DMS 273 treated with DMSO at 0.1 percent for 48 hours (cell line): Measurements from ENCODE around the gene CYSLTR2.

ENCODE experiments used
- DNase-seq: peaks from one replicate; lab custom pipeline; 2025; lab: John Stamatoyannopoulos, UW

CYSLTR2 gene, protein sequence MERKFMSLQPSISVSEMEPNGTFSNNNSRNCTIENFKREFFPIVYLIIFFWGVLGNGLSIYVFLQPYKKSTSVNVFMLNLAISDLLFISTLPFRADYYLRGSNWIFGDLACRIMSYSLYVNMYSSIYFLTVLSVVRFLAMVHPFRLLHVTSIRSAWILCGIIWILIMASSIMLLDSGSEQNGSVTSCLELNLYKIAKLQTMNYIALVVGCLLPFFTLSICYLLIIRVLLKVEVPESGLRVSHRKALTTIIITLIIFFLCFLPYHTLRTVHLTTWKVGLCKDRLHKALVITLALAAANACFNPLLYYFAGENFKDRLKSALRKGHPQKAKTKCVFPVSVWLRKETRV

DNA sequence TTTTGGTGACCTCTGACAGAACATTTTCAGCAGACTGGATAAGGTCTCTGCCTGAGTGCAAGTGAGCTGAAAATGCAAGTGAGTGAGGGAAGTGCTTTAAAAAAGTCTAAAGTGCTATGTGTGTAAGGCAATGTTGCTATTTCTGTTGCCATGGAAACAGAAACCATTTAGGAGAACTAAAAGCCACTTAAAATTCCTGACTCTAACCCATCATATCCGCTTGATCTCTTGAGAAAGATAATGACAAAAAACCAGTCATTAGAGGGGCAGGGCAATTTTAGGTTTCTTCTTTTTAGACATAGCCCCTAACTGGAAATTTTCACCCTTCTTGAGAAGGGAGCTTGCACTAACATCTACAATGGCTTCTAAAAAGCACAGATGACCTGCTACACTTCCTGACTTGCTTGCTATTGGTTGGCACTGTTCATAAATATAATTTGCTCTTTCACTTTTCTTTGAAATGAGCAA lies at the start of gene CYSLTR2:
TSS of gene CYSLTR2 (plus strand) at position 458 of the 468 bp plus-strand sequence. CDS start 52,889 bp downstream, outside the sequence.
- no peak for DNase-seq

DNA sequence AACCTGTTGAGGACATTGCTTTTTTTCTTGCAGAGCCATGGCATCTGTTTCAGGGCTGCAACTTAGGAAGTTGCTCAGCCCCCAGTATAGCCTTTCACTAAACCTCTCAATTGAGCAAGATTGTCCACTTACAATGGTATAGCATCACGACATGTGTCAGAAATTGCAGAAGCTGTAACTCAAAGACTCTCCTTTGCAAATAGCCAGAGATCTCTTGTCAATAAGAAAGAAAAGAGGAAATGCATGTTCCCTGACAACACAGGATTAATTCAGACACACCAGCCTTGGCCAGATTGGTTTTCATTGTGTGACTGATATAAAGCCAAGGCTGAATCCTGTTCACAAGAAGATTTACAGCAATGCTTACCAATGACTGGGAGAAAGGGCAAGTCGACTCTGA lies 38.7 kb upstream of the CYSLTR2 start:
- DNase-seq, result no peak

DNA sequence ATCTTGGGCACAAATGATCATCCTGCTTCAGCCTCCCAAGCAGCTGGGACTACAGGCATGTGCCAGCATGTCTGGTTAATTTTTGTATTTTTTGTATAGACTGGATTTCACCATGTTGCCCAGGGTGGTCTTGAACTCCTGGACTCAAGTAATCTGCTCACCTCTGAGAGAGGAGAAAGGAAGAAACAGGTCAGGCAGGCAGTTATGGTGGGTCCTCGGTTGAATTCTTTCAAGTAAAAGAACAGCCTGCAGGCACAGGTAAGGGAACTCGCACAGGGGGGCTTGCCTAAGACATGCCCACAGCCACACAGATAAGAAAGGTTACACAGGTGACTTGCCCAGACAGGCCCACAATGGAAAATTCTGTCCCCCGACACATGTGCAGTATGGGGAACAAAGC lies 34.8 kb upstream of the CYSLTR2 start:
- DNase-seq, result no peak

DNA sequence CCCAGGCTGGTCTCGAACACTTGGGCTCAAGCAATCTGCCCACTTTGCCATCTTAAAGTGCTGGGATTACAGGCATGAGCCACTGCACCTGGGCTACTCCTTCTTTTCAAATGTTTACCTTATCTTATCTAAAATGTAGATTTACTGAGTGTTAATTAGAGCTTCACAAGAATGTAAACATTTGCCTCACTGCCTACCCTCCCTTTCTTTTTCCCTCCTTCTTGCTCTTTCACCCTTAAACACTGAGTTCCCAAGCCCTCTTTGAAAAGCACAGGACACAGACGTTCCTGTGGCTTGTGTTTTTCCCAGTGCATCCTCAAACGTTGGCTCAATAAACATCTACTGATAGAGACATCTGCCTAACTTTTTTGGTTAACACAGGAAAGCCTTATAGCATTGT lies 32.7 kb upstream of the CYSLTR2 start:
- DNase-seq, result no peak

DNA sequence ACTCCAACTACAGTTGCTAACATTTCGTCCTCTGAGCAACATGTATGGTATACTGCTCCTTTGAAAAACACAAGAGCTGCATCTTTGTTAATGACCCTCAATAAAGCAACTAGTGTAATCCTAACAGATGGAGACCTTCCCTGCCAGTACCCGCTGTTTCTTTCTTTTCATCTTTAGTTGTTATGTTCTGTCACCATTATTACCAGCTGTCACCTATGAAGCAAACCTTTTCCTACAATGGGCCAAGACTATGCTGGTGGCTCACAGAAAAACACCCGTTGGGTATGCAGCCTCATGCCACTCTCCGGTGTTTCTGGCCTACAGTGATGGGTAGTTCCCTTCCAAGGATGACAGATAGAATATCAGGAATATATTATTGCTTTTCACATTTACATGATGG lies 29.7 kb upstream of the CYSLTR2 start:
- DNase-seq, result no peak

DNA sequence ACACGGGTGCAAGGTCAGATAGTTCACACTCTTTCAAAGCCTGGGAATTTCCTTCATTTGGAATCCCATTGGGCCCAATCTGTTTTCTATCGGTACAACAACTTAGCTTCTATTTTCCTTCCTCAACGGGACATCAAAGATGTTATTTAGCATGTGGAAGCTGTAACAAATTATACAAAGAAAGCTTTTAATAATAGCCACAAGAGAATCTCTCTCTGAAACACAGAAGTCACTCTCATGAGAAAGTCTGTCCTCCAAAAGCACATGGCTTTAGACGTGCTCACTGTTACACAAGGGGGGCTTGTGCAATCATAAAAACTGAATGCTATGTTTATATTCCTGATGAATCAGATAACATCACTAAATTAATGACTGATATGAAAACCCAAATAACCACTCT lies 28.9 kb upstream of the CYSLTR2 start:
- no peak for DNase-seq

DNA sequence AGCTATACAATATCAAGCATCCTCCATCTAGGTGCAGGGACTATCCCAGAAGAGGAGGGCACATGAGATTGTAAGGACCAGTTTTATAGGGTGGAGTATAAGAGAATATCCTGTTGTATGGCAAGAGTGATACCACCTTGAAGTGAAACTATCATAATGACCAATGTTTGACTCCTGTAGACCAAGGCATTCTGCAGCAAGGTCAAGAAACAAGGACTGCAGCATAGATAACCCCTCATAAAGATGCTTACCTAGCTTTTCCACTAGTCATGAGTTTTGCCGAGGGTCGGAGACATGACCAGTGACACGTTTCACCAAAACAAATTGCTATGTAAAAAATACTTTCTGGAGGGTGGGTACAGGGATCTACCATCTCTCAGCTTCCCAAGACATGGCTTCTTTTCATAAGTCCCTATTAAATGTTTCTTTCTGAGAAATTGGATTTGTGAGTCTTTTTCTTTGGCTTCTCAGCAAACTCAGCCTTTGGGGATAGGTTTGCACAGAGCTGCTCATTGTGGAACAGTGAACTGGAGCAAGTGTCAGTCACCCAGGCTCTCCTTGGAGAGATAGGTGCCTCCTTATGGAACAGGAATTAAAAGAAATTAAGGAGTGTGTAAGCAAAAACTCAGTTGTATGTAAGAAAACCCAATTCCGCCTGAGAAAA lies 28.2 kb upstream of the CYSLTR2 start:
- no peak for DNase-seq

DNA sequence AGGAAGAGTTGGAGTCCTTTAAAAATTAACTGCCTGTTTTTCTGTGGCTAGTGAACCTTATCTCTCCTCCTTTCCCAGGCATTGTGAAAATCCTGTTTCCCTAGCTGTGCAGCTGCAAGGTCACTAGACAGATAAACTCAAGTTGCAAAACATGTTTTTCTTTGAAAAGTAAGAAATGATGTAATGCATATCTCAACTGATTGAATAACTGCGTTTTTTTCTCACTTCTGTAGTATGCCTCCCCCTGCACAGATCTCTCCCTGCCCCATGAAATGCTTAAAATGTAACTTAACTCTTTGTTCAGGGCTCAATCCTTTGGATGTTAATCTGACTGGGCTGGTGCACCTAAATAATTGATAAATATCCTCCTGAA lies 27.7 kb upstream of the CYSLTR2 start:
- DNase-seq, result no peak

DNA sequence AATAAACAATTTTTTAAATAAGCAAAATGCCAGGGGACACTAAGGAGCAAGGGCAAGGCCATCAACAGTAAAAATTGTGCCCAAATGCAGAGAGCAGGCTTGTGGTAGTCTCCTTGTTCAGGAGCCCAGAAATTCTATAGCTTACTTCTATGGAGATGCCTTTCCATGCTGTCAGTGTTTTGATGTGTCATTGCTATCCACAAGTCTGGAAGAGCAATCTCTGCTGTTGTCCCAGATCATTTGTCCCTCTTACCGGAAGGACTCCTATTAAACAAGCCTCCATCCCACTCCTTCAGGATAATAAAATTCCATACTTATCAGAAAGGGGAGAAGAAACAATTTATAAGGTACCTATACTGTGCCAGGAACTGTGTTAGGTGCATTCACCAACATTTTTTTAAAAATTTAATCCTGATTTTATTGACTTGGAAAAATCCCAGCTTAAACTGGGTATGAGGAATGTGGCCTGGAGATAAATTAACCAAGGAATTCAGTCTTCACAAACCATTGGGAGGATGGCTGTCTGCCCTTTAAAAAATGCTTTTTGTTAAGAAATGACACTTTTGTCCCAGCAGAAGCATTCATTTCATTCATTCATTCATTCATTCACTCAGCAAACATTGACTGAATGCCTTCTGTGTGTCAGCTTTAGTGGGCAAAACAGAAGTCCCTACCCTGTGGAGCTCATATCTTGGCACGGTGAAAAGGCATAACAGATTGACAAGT lies 26.8 kb upstream of the CYSLTR2 start:
- DNase-seq, result no peak

DNA sequence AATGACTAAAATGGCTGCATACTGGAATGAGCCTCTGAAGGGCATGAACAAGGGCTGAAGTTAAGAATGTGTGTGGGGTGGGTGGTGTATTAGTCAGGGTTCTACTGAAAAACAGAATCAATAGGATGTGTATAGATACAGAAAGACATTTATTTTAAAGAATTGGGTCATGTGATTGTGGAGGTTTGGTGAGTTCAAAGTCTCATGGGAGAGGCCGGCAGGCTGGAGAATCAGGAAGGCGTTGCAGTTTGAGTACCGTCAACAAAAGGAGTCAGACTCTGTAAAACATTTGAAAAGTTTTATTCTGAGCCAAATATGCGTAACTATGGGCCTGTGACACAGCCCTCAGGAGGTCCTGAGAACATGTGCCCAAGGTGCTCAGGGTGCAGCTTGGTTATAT lies 24.5 kb upstream of the CYSLTR2 start:
- no peak for DNase-seq

DNA sequence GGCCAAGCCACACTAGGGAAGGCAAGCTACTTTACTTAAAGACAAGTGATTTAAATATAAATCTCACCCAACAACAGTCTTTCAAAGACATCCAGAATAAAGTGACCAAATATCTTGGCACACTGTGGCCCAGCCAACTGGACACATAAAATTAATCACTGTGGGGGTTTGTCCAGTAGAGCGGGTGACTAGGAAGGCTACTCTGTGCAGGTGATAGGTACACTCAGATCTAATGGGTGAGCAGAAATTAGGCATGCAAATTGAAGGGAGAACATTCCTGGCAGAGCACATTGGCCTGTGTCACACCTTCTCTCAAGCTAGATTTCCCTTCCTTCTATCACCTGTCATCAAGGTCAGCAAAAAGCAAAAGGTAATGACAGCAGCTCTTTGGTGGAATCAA lies 23.4 kb upstream of the CYSLTR2 start:
- DNase-seq, result no peak

DNA sequence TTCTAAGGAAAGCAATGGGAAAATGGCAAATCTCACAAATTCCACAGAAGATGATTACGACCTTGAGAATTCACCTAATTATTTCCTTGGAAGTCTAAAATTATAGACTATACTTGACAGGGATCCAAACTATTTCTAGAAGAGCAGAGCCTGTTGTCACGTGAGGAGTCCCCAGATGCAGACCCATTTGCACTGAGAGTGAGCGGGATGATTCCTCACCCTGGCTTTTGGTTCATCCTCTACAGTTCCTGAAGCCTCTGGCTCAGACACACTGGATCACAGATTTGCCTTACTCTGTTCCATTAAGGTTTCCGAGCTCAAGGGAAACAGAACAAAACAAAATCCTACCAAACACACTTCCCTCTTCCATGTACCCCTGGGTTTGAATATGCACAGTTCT lies 23.0 kb upstream of the CYSLTR2 start:
- DNase-seq, result no peak

DNA sequence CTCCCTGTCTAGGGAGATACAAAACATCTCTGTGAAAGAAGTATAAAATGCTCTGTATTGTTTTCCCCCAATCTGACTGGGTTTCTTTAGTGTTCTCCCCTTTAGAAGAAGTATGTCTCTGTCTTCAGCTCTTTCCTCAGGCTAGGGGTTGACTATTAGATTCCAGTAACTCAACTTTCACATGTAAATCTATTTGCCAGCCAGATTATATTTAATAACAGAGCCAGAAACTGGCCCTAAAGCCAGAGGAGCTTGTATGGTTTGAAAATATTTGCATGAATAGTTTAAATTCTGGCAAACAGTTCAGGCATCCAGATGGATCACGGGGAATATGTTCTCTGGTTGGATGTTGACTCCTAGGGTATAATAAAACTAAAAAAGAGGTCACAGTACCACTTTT lies 22.3 kb upstream of the CYSLTR2 start:
- DNase-seq, result no peak

DNA sequence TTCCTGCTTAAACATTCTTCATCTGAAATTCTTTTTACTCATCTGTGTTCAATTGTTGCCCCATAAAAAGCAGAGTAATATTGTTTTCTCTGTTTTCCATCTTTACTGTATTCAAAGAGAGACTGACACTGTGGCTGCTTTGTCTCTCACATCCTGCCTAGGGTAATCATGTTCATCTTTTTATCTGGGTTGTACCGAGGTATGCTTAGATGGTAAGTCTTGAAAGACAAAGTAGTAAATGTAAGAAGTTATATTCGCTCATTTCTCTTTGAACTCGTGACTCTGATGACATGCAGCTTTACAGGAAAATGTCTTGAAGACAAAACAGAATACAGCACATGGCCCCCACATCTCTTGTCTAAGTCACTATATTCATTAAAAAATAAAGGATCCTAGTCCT lies 20.0 kb upstream of the CYSLTR2 start:
- DNase-seq, result no peak

DNA sequence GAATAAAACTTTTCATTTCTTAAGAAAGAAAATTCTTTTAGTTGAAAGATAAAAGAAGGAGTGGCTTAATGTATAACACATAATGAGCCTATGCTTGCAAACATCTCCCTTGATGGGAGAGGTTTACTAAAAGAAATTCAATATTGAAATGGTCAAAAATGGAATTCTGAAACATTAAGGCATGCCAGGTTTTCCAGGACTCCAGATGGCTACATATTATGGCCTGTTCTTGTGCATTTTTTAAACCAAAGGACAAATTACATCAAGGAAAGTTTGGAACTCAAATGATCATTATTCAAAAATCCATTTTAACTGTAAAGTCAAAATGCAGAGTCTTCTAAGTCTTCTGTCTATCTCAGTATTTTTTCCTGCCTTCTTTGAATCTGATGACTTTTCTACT lies 19.1 kb upstream of the CYSLTR2 start:
- DNase-seq, result no peak

DNA sequence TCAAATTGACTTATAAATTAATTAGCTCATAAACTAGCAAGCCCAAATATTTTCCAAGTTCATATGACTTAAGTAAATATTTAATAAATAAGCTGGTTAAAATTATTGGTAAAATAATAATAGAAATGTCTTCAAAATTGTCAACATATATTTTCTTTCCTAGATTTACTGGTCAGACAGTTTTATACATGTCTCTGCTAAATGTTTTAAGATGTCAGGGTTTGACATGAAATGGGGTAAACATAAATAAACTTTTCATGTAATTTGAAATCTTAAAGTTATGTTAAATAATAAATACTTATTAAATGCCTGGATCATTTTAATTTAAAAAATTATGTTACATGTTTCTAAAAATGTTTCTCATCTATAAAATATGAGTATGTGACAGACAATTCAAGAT lies 18.3 kb upstream of the CYSLTR2 start:
- DNase-seq, result no peak

DNA sequence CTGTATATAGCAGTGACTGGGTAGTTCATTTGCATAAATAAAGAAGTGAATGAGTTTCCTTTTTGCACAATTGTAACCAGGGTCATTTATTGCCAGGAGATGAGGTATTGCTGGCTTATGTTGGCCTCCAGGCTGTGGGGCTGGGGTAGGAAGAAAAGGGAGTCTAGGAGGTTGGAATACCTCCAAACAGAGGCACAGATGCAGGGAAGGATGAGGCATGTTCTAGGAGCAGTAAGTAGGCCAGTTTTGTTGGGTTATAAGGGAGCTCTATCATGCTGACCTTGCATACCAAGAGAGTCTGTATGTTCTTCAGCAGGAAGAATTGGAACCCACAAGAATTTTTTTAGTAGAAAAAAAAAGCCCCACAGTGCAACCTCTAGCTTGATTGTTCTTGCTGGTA lies 17.2 kb upstream of the CYSLTR2 start:
- DNase-seq, result no peak

DNA sequence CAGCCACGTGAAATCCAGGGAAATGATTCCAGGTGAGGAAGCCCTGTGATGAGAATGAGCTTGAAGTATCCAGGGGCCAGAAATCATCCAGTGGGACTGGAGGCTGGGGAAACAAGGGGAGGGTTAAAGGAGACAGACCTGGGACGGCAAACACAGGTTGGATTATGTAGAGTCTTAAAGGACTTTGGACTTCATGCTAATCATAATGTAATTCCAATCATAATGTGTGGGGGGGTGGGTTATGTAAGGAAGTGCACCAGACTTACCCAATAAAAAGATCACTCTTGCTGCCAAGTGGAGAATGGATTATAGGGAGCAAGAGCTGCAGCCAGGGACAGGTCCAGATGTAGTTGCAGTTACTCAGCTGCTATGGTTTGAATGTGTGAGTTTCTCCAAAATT lies 16.1 kb upstream of the CYSLTR2 start:
- no peak for DNase-seq

DNA sequence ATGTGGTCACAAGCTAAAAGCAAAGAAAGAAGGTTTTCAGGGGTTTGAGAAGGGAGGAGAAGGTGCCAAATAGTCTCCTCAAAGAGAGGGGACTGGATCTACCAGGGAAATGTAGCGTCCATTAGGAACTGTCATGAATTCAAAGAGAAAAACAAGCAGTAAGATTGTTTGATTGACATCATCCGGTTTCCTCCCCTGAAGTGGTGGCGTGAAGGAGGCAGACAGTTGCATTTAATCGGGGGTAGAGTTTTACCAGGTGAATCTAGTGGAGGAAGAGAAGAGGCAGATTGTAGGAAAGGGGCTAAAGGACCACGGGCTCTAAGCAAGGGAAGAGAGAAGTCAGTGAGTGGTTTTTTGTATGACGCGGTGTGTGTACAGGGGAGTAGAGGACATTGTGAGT lies 13.0 kb upstream of the CYSLTR2 start:
- DNase-seq, result no peak

DNA sequence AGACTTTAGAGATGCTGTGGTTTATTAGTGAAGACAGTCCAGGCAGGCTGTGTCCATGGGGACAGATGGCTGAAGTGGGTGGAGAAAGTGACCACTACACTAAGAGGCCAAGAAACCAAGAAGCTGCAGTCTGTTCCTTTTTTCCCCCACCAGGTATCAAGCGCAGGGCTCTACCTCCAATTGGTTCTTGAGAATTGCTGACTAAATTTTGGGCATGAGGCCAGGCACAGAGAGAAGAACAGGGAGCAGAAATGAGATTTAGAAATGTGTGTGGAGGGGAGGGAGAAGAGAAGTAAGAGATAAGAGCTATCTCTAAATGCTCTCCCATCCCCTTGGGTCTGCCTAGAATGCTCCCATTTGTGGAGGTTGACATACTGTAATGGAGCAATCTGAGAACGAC lies 12.3 kb upstream of the CYSLTR2 start:
- no peak for DNase-seq

DNA sequence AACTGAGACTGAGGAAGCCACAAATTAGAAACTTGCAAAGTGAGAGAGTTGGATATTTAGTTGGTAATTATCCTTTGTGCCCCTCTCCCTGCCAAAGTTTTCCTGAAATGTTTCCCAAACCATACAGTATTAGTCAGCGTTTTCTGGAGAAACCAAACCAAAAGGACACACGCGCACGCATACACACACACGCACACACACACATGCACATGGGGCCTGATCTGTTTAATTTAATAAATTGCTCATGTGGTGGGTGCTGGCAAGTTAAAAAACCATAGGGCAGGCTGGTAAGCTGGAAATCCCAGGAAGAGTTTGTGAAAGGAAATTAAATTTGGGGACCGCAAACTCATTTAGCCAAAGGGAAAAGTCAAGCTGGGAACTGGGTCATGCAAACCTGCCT lies 11.7 kb upstream of the CYSLTR2 start:
- DNase-seq, result no peak

DNA sequence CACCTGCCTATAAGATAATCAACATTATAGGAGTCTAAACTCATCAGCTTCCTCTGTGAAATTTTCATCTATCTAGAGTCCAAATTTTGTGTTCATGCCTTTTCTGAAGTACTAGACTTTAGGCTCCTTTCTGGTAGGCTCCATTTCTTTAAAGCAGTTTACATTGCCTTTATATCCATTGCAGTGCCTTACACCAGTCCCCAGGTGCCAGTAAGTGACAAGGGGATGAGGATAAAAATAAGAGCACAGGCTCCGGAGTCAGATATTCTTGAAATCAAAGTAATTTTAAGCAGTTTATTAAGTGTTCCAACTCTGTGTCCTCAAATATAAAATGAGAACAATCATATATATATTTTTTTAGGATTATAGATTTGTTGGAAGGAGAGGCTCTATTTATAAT lies 10.6 kb upstream of the CYSLTR2 start:
- DNase-seq, result no peak

DNA sequence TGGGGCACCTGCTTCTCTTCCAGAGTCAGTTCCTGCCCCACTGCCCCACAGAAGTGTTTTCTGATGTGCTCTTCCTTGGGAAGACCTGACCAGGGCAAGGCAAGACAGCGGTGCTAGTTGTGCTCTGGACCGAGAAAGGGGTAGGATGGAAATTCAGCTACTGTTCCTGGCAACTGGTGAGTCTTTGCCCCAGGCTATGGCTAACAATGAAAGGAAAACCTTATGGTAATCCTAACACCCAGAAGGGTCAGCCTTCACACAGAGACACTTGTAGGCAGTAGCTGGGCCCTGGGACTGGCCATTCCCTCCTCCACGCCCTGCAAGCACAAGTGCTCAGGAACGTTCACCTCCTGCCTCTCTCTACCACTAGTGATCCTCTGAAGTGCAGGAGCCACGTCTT lies 9.6 kb upstream of the CYSLTR2 start:
- no peak for DNase-seq
